Fibroblast of the aortic adventitia (primary cell): ENCODE data around the gene GREM2. TPM values are rescaled to one million over a fixed set of nuclear protein-coding genes. Genes with fewer than 3 reads are reported as not detected.

Source experiments
- DNase-seq: peaks from one replicate; pipeline ENCODE4 v3.0.0-alpha.2; 2010; ENCODE audit warnings: low read depth
- H3K4me3 ChIP-seq: 2 replicates; pipeline ENCODE4 v1.5.1; 2011; ENCODE audit warnings: low read depth, mild to moderate bottlenecking, control low read depth, low read length, moderate library complexity
- CTCF ChIP-seq: IDR thresholded peaks from 2 replicates; pipeline ENCODE4 v1.5.1; 2011; ENCODE audit warnings: mild to moderate bottlenecking, low read length, control low read depth, inconsistent platforms; ENCODE audit not compliant: insufficient read depth
- total RNA-seq: library from RNA; depleted of rRNA; stranded (reverse); fragments of >200 nt; gene quantifications from 2 replicates; pipeline ENCODE4 v1.2.3, GENCODE V29; 2012; ENCODE audit warnings: low replicate concordance

Gene GREM2
- total RNA-seq, 1 donor: 26.8 TPM

- no peak for DNase-seq
- TF ChIP-seq CTCF: no peak
- H3K4me3 ChIP-seq: no peak overlapping the region
These were observed 25.9 kb downstream of the GREM2 start for GRCh38 chr1:240586006-240586405.

- no peak for TF ChIP-seq CTCF
- DNase-seq: peak; percentile 21
- H3K4me3 ChIP-seq: no peak overlapping the region
These were observed 29.0 kb downstream of the GREM2 start for GRCh38 chr1:240582953-240583352.

- TF ChIP-seq CTCF: no peak
- no peak overlapping the region for H3K4me3 ChIP-seq
- DNase-seq: no peak
These were observed 32.4 kb downstream of the GREM2 start for GRCh38 chr1:240579511-240579910.

GRCh38 chr1:240577095-240577494 lies 34.9 kb downstream of the GREM2 start:
- DNase-seq: no peak
- no peak overlapping the region for H3K4me3 ChIP-seq
- no peak for TF ChIP-seq CTCF

- peak; percentile 63 for DNase-seq
- peak overlapping the region; percentile 55 for H3K4me3 ChIP-seq
- TF ChIP-seq CTCF: no peak
These were observed 35.8 kb downstream of the GREM2 start for GRCh38 chr1:240575981-240576662.

GRCh38 chr1:240572328-240572727 lies 39.6 kb downstream of the GREM2 start:
- DNase-seq: no peak
- TF ChIP-seq CTCF: no peak
- no peak overlapping the region for H3K4me3 ChIP-seq

- no peak for TF ChIP-seq CTCF
These were observed 40.2 kb downstream of the GREM2 start for GRCh38 chr1:240571782-240572181.

More at GRCh38 chr1:240571782-240572181, 40.2 kb downstream of the GREM2 start:
- H3K4me3 ChIP-seq: no peak overlapping the region
- DNase-seq: no peak
